ENCODE results near the gene XPA.
A peak's percentile ranks its signal among the peaks of the same experiment; 100 is the strongest.

Gene XPA

DNA sequence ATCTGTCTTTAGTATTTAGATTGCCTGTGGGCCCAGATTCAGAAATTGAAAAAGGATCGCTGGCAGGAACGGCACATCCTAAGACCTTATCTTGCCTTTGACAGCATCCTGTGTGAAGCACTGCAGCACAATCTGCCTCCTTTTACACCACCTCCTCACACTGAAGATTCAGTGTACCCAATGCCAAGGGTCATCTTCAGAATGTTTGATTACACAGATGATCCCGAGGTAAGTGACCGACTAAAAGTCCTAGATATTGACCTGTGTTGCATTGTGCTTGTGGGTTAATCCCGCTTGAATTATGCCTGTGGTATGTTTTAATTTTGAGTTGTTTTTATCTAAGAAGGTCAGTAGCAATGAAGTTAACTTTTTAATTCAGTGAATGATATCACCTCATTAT is 49.1 kb downstream of the XPA start:
- H3K4me3 ChIP-seq (ENCODE audit: low read depth, low read length) = no peak overlapping the region
- H3K36me3 ChIP-seq (ENCODE audit: control insufficient read depth, insufficient read depth, low read length) = peaks cover 95% of the 10 kb centered on the region
- no peak overlapping the region for H3K27ac ChIP-seq (ENCODE audit: low read depth, low read length)
- H3K4me1 ChIP-seq (ENCODE audit: control insufficient read depth, insufficient read depth, low read length) = no peaks in the 10 kb centered on the region
- no peak overlapping the region for H3K9ac ChIP-seq (ENCODE audit: low read depth, low read length)
- no peaks in the 10 kb centered on the region for H3K9me3 ChIP-seq (ENCODE audit: control insufficient read depth, insufficient read depth, low read length)
- no peaks in the 10 kb centered on the region for H3K27me3 ChIP-seq (ENCODE audit: control insufficient read depth, insufficient read depth, low read length)

DNA sequence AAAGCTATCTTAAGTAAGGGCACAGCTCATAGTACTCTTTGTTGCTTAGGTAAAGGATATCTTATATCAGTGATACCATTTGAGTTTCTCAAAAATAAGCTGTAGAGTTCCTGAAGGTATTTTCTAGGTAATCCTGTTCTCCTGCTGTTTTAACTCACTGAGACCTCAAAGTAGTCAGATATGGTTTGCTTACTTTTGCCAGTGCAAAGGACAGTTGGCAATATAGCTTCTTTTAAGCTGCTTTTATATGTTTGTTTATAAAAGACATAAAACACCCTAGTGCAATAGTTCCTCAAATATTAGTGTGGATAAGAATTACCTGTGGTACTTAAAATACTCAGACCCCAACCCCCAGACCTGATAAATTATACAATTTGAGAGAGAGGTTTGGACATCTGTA is 51.4 kb downstream of the XPA start:
- H3K27ac ChIP-seq (ENCODE audit: low read depth, low read length) = no peak overlapping the region
- no peak overlapping the region for H3K9ac ChIP-seq (ENCODE audit: low read depth, low read length)
- peaks cover 97% of the 10 kb centered on the region for H3K36me3 ChIP-seq (ENCODE audit: control insufficient read depth, insufficient read depth, low read length)
- no peaks in the 10 kb centered on the region for H3K9me3 ChIP-seq (ENCODE audit: control insufficient read depth, insufficient read depth, low read length)
- H3K4me1 ChIP-seq (ENCODE audit: control insufficient read depth, insufficient read depth, low read length) = no peaks in the 10 kb centered on the region
- no peaks in the 10 kb centered on the region for H3K27me3 ChIP-seq (ENCODE audit: control insufficient read depth, insufficient read depth, low read length)
- H3K4me3 ChIP-seq (ENCODE audit: low read depth, low read length) = no peak overlapping the region

DNA sequence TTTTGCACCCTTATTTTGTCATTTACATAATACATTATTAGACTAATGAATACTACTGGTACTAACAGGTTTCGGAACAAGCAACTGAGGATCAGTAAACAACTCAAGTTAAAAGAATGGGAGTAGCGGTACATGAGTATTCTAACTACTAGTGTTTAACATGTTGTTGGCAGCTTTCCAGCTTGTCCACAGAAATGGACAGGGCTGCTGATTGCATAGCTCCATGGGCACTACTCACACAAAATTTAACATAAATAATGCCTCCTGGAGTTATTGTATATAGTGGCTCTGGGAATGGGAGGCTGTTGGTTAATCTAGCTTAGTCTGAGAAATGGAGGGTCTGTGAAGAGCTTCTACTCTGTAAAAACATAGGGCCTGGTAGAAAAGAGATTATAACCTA is 56.8 kb downstream of the XPA start:
- no peak overlapping the region for H3K9ac ChIP-seq (ENCODE audit: low read depth, low read length)
- no peak overlapping the region for H3K4me3 ChIP-seq (ENCODE audit: low read depth, low read length)
- H3K9me3 ChIP-seq (ENCODE audit: control insufficient read depth, insufficient read depth, low read length) = no peaks in the 10 kb centered on the region
- H3K27me3 ChIP-seq (ENCODE audit: control insufficient read depth, insufficient read depth, low read length) = no peaks in the 10 kb centered on the region
- H3K27ac ChIP-seq (ENCODE audit: low read depth, low read length) = no peak overlapping the region
- peaks cover 16% of the 10 kb centered on the region for H3K4me1 ChIP-seq (ENCODE audit: control insufficient read depth, insufficient read depth, low read length)
- H3K36me3 ChIP-seq (ENCODE audit: control insufficient read depth, insufficient read depth, low read length) = peaks cover 48% of the 10 kb centered on the region

DNA sequence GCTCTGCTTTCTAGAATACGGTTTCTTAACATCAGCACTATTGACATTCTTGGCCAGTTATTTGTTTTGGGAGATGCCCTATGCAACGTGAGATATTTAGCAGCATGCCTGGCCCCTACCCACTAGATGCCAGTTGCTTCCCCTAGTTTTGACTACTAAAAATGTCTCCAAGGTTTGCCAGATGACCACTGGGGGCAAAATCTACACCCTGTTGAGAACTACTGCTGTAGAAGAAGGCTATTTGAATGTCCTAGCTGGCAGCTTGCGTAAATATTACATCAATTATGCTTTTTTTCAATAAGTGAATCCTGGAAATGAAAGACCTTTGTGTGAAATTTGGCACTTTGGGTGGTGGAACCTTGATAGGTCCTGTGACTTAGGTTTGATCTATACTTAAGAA is 58.5 kb downstream of the XPA start:
- Histone ChIP-seq H3K4me3 (ENCODE audit: low read depth, low read length) (no peak overlapping the region), H3K36me3 (ENCODE audit: control insufficient read depth, insufficient read depth, low read length) (peaks cover 31% of the 10 kb centered on the region), H3K9ac (ENCODE audit: low read depth, low read length) (no peak overlapping the region)

DNA sequence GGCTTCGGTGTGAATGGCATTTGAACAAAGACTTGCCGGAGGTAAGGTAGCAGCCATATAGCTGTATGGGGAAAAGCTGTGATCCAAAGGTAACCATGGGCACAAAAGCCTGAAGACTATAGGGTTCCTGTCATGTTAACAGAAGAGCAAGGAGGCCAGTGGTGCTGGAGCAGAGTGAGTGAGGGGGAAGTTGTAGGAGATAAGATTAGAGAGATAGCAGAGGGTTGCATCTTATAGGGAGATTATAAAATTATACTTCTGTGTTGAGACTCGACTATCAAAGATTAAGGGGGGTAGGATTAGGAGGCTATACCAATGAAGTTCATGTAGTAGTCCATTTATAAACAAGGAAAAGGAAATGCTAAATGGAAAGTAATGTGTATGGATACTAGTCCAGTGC is 60.2 kb downstream of the XPA start:
- Histone ChIP-seq H3K27me3 (ENCODE audit: control insufficient read depth, insufficient read depth, low read length) (no peaks in the 10 kb centered on the region), H3K9me3 (ENCODE audit: control insufficient read depth, insufficient read depth, low read length) (no peaks in the 10 kb centered on the region), H3K9ac (ENCODE audit: low read depth, low read length) (no peak overlapping the region), H3K4me1 (ENCODE audit: control insufficient read depth, insufficient read depth, low read length) (peaks cover 27% of the 10 kb centered on the region), H3K36me3 (ENCODE audit: control insufficient read depth, insufficient read depth, low read length) (peaks cover 14% of the 10 kb centered on the region), H3K27ac (ENCODE audit: low read depth, low read length) (no peak overlapping the region), H3K4me3 (ENCODE audit: low read depth, low read length) (no peak overlapping the region; the same call in 1 of the 2 replicates)

More for the DNA sequence above, 58.5 kb downstream of the XPA start:
- Histone ChIP-seq H3K4me1 (ENCODE audit: control insufficient read depth, insufficient read depth, low read length) (peaks cover 24% of the 10 kb centered on the region), H3K9me3 (ENCODE audit: control insufficient read depth, insufficient read depth, low read length) (no peaks in the 10 kb centered on the region), H3K27me3 (ENCODE audit: control insufficient read depth, insufficient read depth, low read length) (no peaks in the 10 kb centered on the region), H3K27ac (ENCODE audit: low read depth, low read length) (no peak overlapping the region)

DNA sequence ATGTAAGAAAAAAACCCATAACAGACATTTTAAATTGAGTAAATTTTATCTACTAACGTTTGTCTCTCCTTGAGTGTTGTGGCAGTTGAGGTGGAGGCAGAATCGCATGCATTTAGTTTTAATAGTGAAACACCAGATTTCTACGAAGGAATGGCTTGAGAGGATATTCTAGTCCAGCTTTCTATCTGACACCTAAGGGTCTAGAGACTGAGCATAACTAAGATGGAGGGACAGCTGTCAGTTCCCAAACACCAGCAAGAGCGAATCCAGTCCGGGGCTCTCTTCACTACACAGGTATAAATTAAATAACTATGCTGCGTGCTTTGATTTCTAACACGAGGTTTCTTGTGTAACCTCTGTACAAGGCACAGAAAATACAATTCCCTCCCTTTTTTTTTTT is 62.1 kb downstream of the XPA start:
- Histone ChIP-seq H3K4me3 (ENCODE audit: low read depth, low read length) (peak overlapping the region; percentile 94), H3K4me1 (ENCODE audit: control insufficient read depth, insufficient read depth, low read length) (peaks cover 32% of the 10 kb centered on the region), H3K27me3 (ENCODE audit: control insufficient read depth, insufficient read depth, low read length) (no peaks in the 10 kb centered on the region), H3K9ac (ENCODE audit: low read depth, low read length) (no peak overlapping the region), H3K36me3 (ENCODE audit: control insufficient read depth, insufficient read depth, low read length) (no peaks in the 10 kb centered on the region), H3K27ac (ENCODE audit: low read depth, low read length) (no peak overlapping the region), H3K9me3 (ENCODE audit: control insufficient read depth, insufficient read depth, low read length) (no peaks in the 10 kb centered on the region)

DNA sequence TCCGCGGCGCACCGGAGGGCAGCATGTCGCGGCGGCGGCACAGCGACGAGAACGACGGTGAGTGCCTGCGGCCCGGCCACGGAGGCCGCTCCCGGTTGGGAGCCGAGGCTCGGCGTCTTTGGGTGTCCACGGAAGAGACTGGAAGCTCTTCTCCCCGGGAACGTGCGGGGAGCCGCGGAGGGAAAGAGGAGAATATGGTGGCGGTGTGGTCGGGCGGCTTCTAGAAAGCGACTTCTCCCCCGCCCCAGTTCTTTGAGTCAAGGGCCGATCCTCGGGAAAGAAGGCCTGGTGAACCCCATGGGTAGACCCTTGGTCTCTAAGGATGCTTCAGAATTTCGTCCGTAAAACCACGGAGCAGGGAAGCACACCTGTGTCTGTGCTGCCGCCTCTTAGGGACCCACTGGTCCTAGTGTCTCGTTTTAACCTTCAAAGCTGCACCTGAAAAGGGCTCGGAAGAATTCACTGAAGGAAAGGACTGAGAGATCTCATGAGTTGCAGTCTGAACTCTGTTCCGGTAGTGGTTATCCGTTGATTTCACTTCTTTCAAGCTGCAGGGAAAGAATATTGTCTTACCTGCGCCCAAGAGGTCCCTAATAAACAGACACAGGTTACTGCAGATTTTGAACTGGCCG is 63.2 kb downstream of the XPA start:
- Histone ChIP-seq H3K9ac (ENCODE audit: low read depth, low read length) (peak overlapping the region; percentile 97), H3K9me3 (ENCODE audit: control insufficient read depth, insufficient read depth, low read length) (no peaks in the 10 kb centered on the region), H3K4me3 (ENCODE audit: low read depth, low read length) (peak overlapping the region; percentile 94), H3K4me1 (ENCODE audit: control insufficient read depth, insufficient read depth, low read length) (peaks cover 33% of the 10 kb centered on the region), H3K36me3 (ENCODE audit: control insufficient read depth, insufficient read depth, low read length) (no peaks in the 10 kb centered on the region), H3K27ac (ENCODE audit: low read depth, low read length) (peak overlapping the region; percentile 100), H3K27me3 (ENCODE audit: control insufficient read depth, insufficient read depth, low read length) (no peaks in the 10 kb centered on the region)

DNA sequence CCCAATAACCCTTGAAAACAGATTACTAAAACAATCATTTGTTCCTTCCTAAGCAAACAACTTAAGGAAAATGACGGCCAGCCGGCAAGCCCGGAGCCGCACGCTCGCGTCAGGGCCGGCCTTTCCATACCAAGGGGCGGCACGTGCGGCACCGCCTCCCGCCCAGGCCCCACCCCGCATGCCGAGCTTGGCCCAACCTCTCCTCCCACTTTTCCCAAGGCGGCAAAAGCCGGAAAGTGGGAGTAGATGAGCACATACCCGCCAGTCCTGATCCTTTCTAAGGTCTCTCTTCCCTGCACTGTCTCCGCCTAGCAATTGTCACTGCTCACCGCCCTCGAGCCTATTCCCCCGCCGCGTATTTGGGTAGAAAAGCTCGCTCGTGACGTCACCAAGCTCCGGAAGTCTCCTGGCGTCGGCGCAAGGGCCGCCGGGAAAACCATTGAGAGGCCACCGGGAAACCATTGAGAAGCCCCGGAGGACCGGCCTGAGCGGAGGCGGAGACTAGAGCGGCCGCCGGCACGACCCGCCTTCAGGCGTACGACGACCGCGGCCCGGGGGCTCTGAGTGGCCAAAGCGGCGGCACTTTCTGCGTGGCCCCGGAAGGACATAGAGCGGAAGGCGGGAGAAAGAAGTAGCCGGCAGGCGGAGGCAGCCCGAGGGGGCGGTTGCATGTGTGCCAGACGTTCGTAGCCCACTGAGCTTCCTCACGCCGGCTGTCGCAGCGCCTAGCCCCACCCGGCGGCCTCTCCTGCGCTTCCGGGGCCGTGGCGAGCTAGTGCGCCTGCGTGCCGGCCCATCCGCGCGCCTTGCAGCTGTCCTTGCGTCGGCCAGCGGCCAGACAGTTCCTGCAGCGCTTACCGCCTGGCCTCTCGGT is 63.9 kb downstream of the XPA start, which contains the start of the genes NCBP1 and TSTD2:
Gene NCBP1 (plus strand): TSS at position 837 of the 874 bp plus-strand sequence. CDS start 61 bp downstream, outside the sequence.
Gene TSTD2 (minus strand): TSS at position 384 of the 874 bp plus-strand sequence. CDS start 5,806 bp downstream, outside the sequence.
- Histone ChIP-seq H3K27ac (ENCODE audit: low read depth, low read length) (peak within 1 kb of the TSS; percentile 100), H3K9ac (ENCODE audit: low read depth, low read length) (peak within 1 kb of the TSS; percentile 97), H3K9me3 (ENCODE audit: control insufficient read depth, insufficient read depth, low read length) (no peaks in the 10 kb centered on the region), H3K27me3 (ENCODE audit: control insufficient read depth, insufficient read depth, low read length) (no peaks in the 10 kb centered on the region), H3K36me3 (ENCODE audit: control insufficient read depth, insufficient read depth, low read length) (no peaks in the 10 kb centered on the region), H3K4me1 (ENCODE audit: control insufficient read depth, insufficient read depth, low read length) (peaks cover 37% of the 10 kb centered on the region), H3K4me3 (ENCODE audit: low read depth, low read length) (peak within 1 kb of the TSS; percentile 94)

DNA sequence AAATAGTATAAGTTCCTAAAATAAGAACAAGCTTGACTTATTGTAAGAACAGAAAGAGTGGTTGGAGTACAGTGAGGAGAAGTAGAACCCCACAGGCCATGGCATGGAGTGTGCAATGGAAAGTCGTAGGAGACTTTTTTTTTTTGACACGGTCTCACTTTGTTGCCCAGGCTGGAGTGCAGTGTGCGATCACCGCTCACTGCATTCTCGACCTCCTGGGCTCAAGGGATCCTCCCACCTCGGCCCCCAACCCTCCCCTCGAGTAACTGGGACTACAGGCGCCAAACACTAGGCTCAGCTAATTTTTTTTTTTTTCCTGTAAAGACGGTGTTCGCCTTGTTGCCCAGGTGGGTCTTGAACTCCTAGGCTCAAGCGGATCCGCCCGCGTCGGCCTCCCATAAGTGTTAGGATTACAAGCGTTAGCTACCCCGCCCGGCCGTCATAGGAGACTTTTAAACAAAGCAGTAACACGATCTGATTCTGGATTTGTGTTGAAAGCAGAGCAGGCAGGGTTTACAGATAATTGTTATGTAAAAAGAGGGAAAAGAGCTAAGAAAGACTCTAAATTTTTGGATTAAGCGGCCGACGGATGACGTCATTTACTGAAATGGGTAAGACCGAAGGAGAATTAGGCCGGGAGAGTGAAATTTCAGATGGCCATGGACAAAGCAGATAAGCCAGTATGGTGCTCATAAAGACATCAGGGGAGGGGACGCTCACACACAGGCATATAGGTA is 64.7 kb downstream of the XPA start:
- peak overlapping the region; percentile 94 for H3K4me3 ChIP-seq (ENCODE audit: low read depth, low read length)
- peaks cover 35% of the 10 kb centered on the region for H3K4me1 ChIP-seq (ENCODE audit: control insufficient read depth, insufficient read depth, low read length)
- peak overlapping the region; percentile 97 for H3K9ac ChIP-seq (ENCODE audit: low read depth, low read length)
- no peaks in the 10 kb centered on the region for H3K9me3 ChIP-seq (ENCODE audit: control insufficient read depth, insufficient read depth, low read length)
- no peaks in the 10 kb centered on the region for H3K27me3 ChIP-seq (ENCODE audit: control insufficient read depth, insufficient read depth, low read length)
- H3K36me3 ChIP-seq (ENCODE audit: control insufficient read depth, insufficient read depth, low read length) = peaks cover 3% of the 10 kb centered on the region; the same call in 1 of the 2 replicates
- peak overlapping the region; percentile 100 for H3K27ac ChIP-seq (ENCODE audit: low read depth, low read length)

DNA sequence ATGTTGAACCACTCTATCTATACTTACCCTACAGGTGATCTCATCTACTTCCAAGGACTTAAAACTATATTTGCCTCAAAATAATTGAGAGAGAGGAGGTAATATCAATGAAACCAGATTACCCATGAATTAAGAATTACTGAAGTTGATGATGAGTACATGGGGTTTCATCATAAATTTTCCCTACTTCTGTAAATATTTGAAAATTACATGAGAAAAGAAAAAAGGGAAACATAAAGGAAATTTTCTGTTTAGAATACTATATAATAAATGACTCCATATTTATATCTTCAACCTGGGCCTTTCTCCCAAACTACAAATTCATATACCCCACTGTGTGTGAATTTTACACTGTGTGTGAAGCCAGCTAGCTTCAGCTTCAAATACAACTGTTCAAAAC is 66.5 kb downstream of the XPA start:
- no peak overlapping the region for H3K9ac ChIP-seq (ENCODE audit: low read depth, low read length)
- no peaks in the 10 kb centered on the region for H3K27me3 ChIP-seq (ENCODE audit: control insufficient read depth, insufficient read depth, low read length)
- H3K4me1 ChIP-seq (ENCODE audit: control insufficient read depth, insufficient read depth, low read length) = peaks cover 23% of the 10 kb centered on the region
- H3K9me3 ChIP-seq (ENCODE audit: control insufficient read depth, insufficient read depth, low read length) = no peaks in the 10 kb centered on the region
- no peak overlapping the region for H3K4me3 ChIP-seq (ENCODE audit: low read depth, low read length)
- peaks cover 16% of the 10 kb centered on the region for H3K36me3 ChIP-seq (ENCODE audit: control insufficient read depth, insufficient read depth, low read length)
- H3K27ac ChIP-seq (ENCODE audit: low read depth, low read length) = no peak overlapping the region
